ENCODE results near the gene SEMA5A. TPM values are rescaled to one million over a fixed set of nuclear protein-coding genes. Genes with fewer than 3 reads are reported as not detected.

SEMA5A gene
- total and polyA plus RNA-seq, 7 experiments from 2014 or later: 0.25 to 0.98 (median 0.46) TPM; not detected in 1

DNA sequence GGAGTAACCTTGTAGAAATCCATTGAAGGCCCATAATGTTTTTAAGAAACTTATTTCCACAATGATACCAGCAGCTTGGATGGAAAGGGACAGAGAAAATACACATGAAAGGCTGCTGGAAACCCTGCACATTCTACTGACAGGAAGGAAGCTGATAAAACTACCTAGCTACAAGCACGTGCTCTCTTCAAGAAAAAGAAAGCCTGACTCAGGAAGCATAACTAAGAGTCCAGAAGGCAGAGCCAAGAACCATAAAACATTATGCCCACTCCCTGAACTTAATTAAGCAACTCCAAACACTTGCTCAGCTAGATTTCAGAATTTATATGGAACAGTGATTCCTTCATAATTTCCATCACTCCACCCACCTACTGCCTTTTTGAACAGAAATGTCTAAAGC is 430.8 kb downstream of the SEMA5A start:
- Mint-ChIP-seq H3K9me3 (peaks cover 0 to 17% (median 4%) of the 10 kb centered on the region in 11 donors), H3K4me3 (no peak overlapping the region), H3K27me3 (no peaks in the 10 kb centered on the region), H3K27ac (no peak overlapping the region), H3K4me1 (no peaks in the 10 kb centered on the region), H3K36me3 (no peaks in the 10 kb centered on the region)
- intact Hi-C loops (cut with micrococcal nuclease): no loop called here
- ChIA-PET CTCF (no interaction called here), POLR2A (no interaction called here)
- Histone ChIP-seq H3K4me3 (ENCODE audit: low read length) (no peak overlapping the region), H3K36me3 (ENCODE audit: control insufficient read depth in 2 of 3, insufficient read depth in 3 of 3, low read length in 3 of 3) (no peaks in the 10 kb centered on the region), H3K27me3 (ENCODE audit: control insufficient read depth in 2 of 2, insufficient read depth in 2 of 2, low read length in 2 of 2) (no peaks in the 10 kb centered on the region), H3K4me1 (ENCODE audit: control insufficient read depth in 2 of 2, insufficient read depth in 2 of 2, low read length in 2 of 2) (no peaks in the 10 kb centered on the region), H3K27ac (ENCODE audit: low read depth, low read length) (no peak overlapping the region), H3K9me3 (ENCODE audit: control insufficient read depth in 2 of 3, low read length in 3 of 3) (no peaks in the 10 kb centered on the region)
- ATAC-seq (no peak), DNase-seq (no peak)

DNA sequence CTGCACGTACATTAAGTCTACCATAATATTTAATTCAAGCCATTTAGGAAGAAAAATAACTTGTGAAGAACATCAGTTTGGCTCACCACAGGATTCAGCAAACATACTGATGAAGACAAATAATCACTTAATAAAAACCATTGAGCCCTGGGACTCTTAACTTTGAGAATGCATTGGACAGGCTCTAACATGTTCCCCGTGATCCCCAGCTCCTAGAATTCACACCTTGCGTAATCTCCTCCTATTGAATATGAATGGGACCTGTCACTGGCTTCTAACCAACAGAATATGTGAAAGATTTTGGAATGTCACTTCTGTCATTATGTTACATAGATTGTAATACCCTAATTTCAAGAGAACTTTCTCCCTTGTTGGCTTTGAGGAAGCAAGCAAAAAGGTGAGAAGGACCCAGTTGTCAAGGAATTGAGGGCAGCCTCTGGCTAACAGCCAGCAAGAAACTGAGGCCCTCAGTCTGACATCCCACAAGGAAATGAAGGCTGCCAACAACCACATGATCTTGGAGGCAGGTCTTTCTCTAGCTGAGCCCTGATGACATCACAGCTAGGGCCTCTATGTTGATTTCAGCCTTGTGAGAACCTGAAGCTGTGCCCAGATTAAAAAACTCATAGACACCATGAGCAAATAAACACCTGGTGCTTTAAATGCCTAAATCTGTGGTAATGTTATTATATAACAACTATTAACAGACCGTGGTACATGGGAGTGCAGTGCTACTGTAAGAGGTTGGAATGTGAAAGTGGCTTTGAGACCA is 433.2 kb downstream of the SEMA5A start:
- no peaks in the 10 kb centered on the region for H3K4me1 Mint-ChIP-seq
- POLR2A ChIA-PET: no interaction called here
- intact Hi-C loops (cut with micrococcal nuclease): no loop called here
- H3K4me1 ChIP-seq (ENCODE audit: control insufficient read depth in 2 of 2, insufficient read depth in 2 of 2, low read length in 2 of 2): no peaks in the 10 kb centered on the region
- H3K4me3 Mint-ChIP-seq: no peak overlapping the region
- ATAC-seq: no peak
- H3K9me3 Mint-ChIP-seq: peaks cover 0 to 17% (median 4%) of the 10 kb centered on the region in 11 donors
- H3K36me3 ChIP-seq (ENCODE audit: control insufficient read depth in 2 of 3, insufficient read depth in 3 of 3, low read length in 3 of 3): no peaks in the 10 kb centered on the region
- H3K4me3 ChIP-seq (ENCODE audit: low read length): no peak overlapping the region
- no peaks in the 10 kb centered on the region for H3K27me3 ChIP-seq (ENCODE audit: control insufficient read depth in 2 of 2, insufficient read depth in 2 of 2, low read length in 2 of 2)
- no peaks in the 10 kb centered on the region for H3K27me3 Mint-ChIP-seq
- no peaks in the 10 kb centered on the region for H3K9me3 ChIP-seq (ENCODE audit: control insufficient read depth in 2 of 3, low read length in 3 of 3)
- H3K27ac Mint-ChIP-seq: no peak overlapping the region
- no peaks in the 10 kb centered on the region for H3K36me3 Mint-ChIP-seq
- CTCF ChIA-PET: interaction anchor here (0.9 kb wide), 1 partner anchor 9 kb away, joined by 3 read pairs; no protein-coding TSS in a partner anchor
- DNase-seq: no peak
- no peak overlapping the region for H3K27ac ChIP-seq (ENCODE audit: low read depth, low read length)

DNA sequence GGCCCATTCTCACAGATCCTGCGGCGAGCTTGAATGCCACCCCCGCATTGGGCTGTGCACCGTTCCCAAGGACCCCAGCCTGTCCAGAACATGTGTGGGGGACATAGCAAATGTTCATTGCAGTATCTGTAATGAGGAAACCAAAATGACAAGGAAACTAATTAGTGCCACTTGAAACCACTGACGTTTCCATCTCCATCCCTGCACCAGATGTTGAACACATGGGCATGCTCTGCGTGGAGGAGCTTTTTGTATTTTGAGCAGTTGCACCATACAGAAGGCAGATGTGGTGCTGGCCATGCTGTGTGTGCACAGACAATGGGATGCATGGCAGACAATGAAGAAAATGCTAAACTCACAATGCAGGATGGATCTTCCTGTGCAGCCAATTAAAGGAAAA is 437.7 kb downstream of the SEMA5A start:
- ChIA-PET CTCF (no interaction called here), POLR2A (no interaction called here)
- ATAC-seq (no peak), DNase-seq (no peak)
- H3K9me3 Mint-ChIP-seq: peaks cover 0 to 15% (median 0%) of the 10 kb centered on the region in 11 donors
- Histone ChIP-seq H3K4me3 (ENCODE audit: low read length) (no peak overlapping the region), H3K36me3 (ENCODE audit: control insufficient read depth in 2 of 3, insufficient read depth in 3 of 3, low read length in 3 of 3) (no peaks in the 10 kb centered on the region), H3K27ac (ENCODE audit: low read depth, low read length) (no peak overlapping the region), H3K27me3 (ENCODE audit: control insufficient read depth in 2 of 2, insufficient read depth in 2 of 2, low read length in 2 of 2) (no peaks in the 10 kb centered on the region), H3K9me3 (ENCODE audit: control insufficient read depth in 2 of 3, low read length in 3 of 3) (no peaks in the 10 kb centered on the region), H3K4me1 (ENCODE audit: control insufficient read depth in 2 of 2, insufficient read depth in 2 of 2, low read length in 2 of 2) (no peaks in the 10 kb centered on the region)
- no peak overlapping the region for H3K4me3 Mint-ChIP-seq
- no peak overlapping the region for H3K27ac Mint-ChIP-seq
- H3K4me1 Mint-ChIP-seq: no peaks in the 10 kb centered on the region
- H3K27me3 Mint-ChIP-seq: no peaks in the 10 kb centered on the region
- intact Hi-C loops (cut with micrococcal nuclease): no loop called here
- no peaks in the 10 kb centered on the region for H3K36me3 Mint-ChIP-seq

GRCh38 chr5:9105851-9106250 is 440.0 kb downstream of the SEMA5A start:
- Mint-ChIP-seq H3K36me3 (no peaks in the 10 kb centered on the region), H3K27me3 (no peaks in the 10 kb centered on the region), H3K4me1 (no peaks in the 10 kb centered on the region), H3K4me3 (no peak overlapping the region), H3K27ac (no peak overlapping the region), H3K9me3 (peaks cover 0 to 7% (median 0%) of the 10 kb centered on the region in 11 donors)
- ChIA-PET CTCF (no interaction called here), POLR2A (no interaction called here)
- intact Hi-C loops (cut with micrococcal nuclease): no loop called here
- no peaks in the 10 kb centered on the region for H3K27me3 ChIP-seq (ENCODE audit: control insufficient read depth in 2 of 2, insufficient read depth in 2 of 2, low read length in 2 of 2)
- no peak overlapping the region for H3K27ac ChIP-seq (ENCODE audit: low read depth, low read length)
- no peak overlapping the region for H3K4me3 ChIP-seq (ENCODE audit: low read length)
- H3K36me3 ChIP-seq (ENCODE audit: control insufficient read depth in 2 of 3, insufficient read depth in 3 of 3, low read length in 3 of 3): no peaks in the 10 kb centered on the region
- no peaks in the 10 kb centered on the region for H3K4me1 ChIP-seq (ENCODE audit: control insufficient read depth in 2 of 2, insufficient read depth in 2 of 2, low read length in 2 of 2)
- no peaks in the 10 kb centered on the region for H3K9me3 ChIP-seq (ENCODE audit: control insufficient read depth in 2 of 3, low read length in 3 of 3)
- DNase-seq (no peak), ATAC-seq (no peak)

DNA sequence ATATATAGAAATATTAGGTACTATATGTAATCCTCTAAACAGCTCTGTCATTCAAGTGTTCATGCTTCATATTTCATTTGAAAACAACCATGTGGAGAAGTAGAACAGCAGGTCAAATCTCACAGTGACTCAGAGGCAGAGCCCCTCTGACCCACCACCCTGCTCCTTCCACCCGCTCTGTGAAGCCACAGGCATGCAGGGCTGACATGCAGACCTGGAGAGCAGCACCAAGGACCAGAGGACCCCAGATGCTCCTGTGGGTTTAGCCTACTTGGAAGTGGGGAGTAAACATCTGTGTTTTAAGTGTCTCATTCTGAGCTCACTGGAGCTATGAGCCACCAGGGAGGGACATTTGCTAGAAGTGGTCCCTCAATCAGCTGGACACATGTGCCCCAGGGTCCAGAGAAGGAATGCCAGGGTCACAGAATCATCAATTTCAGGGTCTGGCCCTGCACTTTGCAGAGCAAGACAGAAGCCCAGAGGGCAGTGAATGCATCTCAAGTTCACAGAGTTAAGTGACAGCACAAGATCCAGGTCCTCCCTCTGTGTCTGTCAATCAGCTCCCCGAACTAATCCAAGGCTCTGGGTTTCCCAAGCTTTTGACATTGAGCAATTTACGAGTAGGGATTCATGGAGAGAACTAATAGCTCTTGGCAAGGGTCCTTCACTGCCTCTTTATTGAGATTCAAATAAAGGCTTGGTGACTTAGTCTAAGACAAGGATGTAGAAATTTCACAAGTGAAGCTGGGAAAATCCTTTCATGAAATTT is 441.1 kb downstream of the SEMA5A start:
- no peaks in the 10 kb centered on the region for H3K36me3 Mint-ChIP-seq
- no peak overlapping the region for H3K27ac Mint-ChIP-seq
- H3K9me3 Mint-ChIP-seq: peaks cover 0 to 7% (median 0%) of the 10 kb centered on the region in 11 donors
- H3K4me3 Mint-ChIP-seq: no peak overlapping the region
- Histone ChIP-seq H3K27me3 (ENCODE audit: control insufficient read depth in 2 of 2, insufficient read depth in 2 of 2, low read length in 2 of 2) (no peaks in the 10 kb centered on the region), H3K36me3 (ENCODE audit: control insufficient read depth in 2 of 3, insufficient read depth in 3 of 3, low read length in 3 of 3) (no peaks in the 10 kb centered on the region), H3K9me3 (ENCODE audit: control insufficient read depth in 2 of 3, low read length in 3 of 3) (no peaks in the 10 kb centered on the region), H3K27ac (ENCODE audit: low read depth, low read length) (no peak overlapping the region), H3K4me1 (ENCODE audit: control insufficient read depth in 2 of 2, insufficient read depth in 2 of 2, low read length in 2 of 2) (no peaks in the 10 kb centered on the region), H3K4me3 (ENCODE audit: low read length) (no peak overlapping the region)
- DNase-seq: no peak
- CTCF ChIA-PET: no interaction called here
- H3K4me1 Mint-ChIP-seq: no peaks in the 10 kb centered on the region
- intact Hi-C loops (cut with micrococcal nuclease): no loop called here
- POLR2A ChIA-PET: no interaction called here
- ATAC-seq: no peak
- H3K27me3 Mint-ChIP-seq: no peaks in the 10 kb centered on the region

GRCh38 chr5:9103290-9103689 is 442.6 kb downstream of the SEMA5A start:
- DNase-seq (no peak), ATAC-seq (no peak)
- no peaks in the 10 kb centered on the region for H3K27me3 ChIP-seq (ENCODE audit: control insufficient read depth in 2 of 2, insufficient read depth in 2 of 2, low read length in 2 of 2)
- ChIA-PET POLR2A (no interaction called here), CTCF (no interaction called here)
- intact Hi-C loops (cut with micrococcal nuclease): no loop called here
- Mint-ChIP-seq H3K9me3 (peaks cover 0 to 7% (median 0%) of the 10 kb centered on the region in 11 donors), H3K27ac (no peak overlapping the region), H3K4me1 (no peaks in the 10 kb centered on the region), H3K4me3 (no peak overlapping the region), H3K27me3 (no peaks in the 10 kb centered on the region), H3K36me3 (no peaks in the 10 kb centered on the region)
- H3K4me1 ChIP-seq (ENCODE audit: control insufficient read depth in 2 of 2, insufficient read depth in 2 of 2, low read length in 2 of 2): no peaks in the 10 kb centered on the region
- H3K27ac ChIP-seq (ENCODE audit: low read depth, low read length): no peak overlapping the region
- no peaks in the 10 kb centered on the region for H3K9me3 ChIP-seq (ENCODE audit: control insufficient read depth in 2 of 3, low read length in 3 of 3)
- H3K36me3 ChIP-seq (ENCODE audit: control insufficient read depth in 2 of 3, insufficient read depth in 3 of 3, low read length in 3 of 3): no peaks in the 10 kb centered on the region
- no peak overlapping the region for H3K4me3 ChIP-seq (ENCODE audit: low read length)

GRCh38 chr5:9099689-9100088 is 446.2 kb downstream of the SEMA5A start:
- no peaks in the 10 kb centered on the region for H3K9me3 ChIP-seq (ENCODE audit: control insufficient read depth in 2 of 3, low read length in 3 of 3)
- ATAC-seq (no peak), DNase-seq (no peak)
- H3K4me1 ChIP-seq (ENCODE audit: control insufficient read depth in 2 of 2, insufficient read depth in 2 of 2, low read length in 2 of 2): no peaks in the 10 kb centered on the region
- intact Hi-C loops (cut with micrococcal nuclease): no loop called here
- Mint-ChIP-seq H3K36me3 (no peaks in the 10 kb centered on the region), H3K9me3 (peaks cover 0 to 7% (median 0%) of the 10 kb centered on the region in 11 donors), H3K4me1 (no peaks in the 10 kb centered on the region), H3K27me3 (no peaks in the 10 kb centered on the region), H3K4me3 (no peak overlapping the region), H3K27ac (no peak overlapping the region)
- no peak overlapping the region for H3K4me3 ChIP-seq (ENCODE audit: low read length)
- POLR2A ChIA-PET: no interaction called here
- H3K27me3 ChIP-seq (ENCODE audit: control insufficient read depth in 2 of 2, insufficient read depth in 2 of 2, low read length in 2 of 2): no peaks in the 10 kb centered on the region
- CTCF ChIA-PET: no interaction called here
- no peak overlapping the region for H3K27ac ChIP-seq (ENCODE audit: low read depth, low read length)
- no peaks in the 10 kb centered on the region for H3K36me3 ChIP-seq (ENCODE audit: control insufficient read depth in 2 of 3, insufficient read depth in 3 of 3, low read length in 3 of 3)
